GM19468 (cell line): Measurements from ENCODE around the gene CGB8.
"Not testable (repeated sequence)": the region's sequence is repeated elsewhere in the genome, so short reads cannot be mapped to it uniquely, and the experiment has no call there.

Experiments
- ATAC-seq: cut with Tn5 transposase; IDR thresholded peaks from one replicate; pipeline ENCODE4 v1.9.1; 2021; ENCODE audit warnings: mild to moderate bottlenecking, moderate library complexity, moderate number of reproducible peaks; ENCODE audit not compliant: unreplicated experiment; ENCODE audit errors: extremely low read depth

The CGB8 gene

DNA sequence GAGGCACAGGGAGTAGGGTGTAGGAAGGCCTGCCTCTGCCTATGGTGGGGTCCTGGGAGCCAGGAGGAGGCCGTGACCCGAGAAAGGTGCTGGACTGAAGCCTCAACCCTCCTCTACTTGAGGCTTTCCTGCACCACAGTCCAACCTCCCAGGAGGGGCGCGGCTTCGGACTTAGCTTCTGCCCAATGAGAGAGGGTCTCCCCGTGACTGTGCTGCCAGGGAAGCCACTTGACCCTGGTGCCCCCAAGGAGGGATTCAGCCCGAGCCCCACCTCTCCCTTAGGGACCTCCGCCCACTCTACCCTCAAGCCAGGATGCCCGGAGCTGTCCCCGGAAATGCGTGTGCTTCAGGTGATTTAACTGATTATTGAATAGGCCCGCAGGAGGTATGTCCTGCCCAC, at the start of gene CGB8:
TSS of gene CGB8 (minus strand) at position 101 of the 400 bp plus-strand sequence. CDS start 372 bp downstream, outside the sequence.
- ATAC-seq: not testable (repeated sequence)

DNA sequence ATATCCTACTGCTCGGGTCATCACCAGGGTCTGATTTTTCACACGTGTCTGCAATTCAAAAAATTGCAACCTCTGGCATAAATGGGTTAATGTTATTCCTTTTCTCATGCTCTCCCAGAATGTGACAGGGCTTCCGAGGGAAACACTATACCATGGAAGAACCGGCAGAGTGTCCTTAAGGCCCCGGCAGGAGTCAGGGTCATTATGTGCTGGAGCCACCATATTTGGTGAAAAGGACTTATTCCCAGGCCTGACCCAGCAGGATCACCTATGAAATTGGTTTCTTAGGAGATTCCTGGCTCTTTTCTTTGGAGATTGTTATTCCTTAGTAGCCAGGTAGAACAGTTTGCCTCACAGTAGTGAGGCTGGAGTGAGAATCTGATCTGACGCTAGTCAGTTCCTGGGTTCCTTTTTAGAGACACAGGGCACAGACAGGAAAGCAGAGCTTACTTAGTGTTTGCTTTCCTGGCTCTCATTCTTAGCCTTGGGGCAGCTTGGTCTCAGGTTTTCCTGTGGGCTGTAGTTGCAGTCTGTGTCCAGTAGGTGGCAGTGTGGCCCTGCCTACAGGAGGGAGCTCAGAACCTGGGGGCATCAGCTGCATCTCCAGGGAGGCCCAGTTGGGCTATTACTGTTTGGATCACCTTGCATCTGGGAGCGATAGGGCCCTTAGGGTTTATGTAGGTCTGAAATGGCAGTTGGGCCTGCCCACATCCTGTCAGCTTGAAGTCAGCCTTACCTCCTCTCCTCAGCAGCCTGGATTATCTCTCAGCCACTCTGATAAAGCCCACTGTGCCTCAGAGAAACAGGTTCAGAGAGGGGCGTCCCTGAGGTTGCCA, 48.8 kb upstream of the CGB8 start:
- no peak for ATAC-seq

DNA sequence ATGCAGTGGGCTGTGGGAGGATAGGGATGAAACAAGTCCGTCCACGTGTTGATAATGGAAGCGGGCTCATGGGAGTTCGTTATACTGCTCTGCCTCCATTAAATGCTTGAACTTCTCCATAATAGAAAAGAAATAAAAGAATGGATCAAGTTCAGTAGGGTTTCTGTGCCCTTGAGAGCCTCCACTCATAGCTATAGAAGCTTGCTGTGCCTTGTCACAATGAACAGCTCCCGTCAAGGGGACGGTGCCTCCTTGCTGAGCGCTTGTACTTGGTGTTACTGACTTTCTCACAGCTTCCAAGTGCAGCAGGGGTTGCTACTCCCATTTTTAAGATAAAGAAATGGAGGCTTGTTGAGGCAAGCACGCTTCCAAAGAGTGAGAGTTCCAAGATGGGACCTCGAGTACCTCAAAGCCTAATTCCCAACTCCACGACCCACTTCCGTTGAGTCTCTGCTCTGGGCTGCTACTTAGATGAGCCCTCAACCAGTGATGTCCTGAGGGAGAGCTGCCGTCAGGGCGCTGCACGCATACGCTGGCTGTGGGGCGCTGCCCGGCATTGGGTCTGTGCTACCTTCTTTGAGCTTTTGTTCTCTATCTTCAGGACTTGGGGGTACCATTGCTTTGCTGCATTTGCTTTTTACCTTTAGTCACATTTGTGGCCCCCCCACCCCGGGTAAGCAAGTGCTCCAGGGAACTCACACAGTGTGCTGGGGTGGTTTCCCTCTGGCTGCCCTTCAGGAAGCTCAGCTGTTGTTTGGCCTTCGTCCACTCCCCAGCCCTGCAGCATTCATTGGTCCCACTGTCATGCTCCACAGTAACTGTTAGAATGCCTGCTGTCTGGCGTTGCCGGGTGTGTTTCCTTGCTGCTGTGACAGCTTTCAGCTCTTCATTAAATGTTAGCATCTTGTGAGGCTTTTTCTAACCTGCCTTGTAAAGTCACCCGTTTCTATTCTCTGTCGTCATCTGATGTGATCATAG, 45.9 kb upstream of the CGB8 start:
- ATAC-seq: no peak

DNA sequence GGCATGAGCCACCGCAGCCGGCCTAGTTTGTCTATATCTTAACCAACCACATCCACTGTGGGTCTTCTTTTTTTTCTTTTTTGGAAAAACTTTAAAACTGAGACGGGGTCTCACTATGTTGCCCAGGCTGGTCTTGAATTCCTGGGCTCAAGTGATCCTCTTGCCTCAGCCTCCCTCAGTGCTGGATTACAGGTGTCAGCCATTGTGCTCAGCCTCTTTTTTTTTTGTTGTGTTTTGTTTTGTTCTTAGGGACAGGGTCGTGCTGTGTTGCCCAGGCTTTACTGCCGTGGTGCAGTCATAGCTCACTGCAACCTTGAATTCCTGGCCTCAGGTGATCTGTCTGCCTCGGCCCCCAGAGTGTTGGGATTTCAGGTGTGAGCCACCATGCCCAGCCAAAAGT, 43.8 kb upstream of the CGB8 start:
- ATAC-seq: no peak

DNA sequence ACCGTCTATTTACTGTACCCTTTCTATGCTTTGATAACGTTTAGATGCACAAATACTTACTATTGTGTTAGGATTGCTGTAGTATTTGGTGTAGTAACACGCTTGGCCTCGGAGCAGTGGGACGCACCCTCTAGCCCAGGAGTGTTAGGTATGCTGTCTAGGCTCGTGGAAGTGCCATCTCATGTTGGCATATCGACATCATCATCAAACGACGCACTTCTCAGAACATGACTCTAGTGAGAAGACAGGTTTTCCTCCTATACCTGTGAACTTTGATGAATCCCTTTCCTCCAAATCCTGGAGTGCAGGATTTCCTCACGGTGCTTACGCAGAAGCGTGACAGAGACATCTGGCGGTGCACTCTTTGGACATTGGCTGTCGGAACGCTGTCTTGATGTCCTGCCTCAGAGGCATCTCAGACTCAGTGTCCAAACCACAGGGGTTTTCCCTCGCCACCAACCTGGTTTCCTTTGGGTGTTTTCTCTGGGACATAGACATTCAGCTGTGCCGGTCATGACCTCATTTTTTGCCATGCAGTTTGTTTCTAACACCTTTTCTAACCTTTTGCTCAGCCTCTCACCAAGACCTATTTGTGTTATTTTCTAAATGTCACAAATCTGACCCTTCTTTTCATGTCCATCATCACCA, 42.6 kb upstream of the CGB8 start:
- ATAC-seq: no peak

DNA sequence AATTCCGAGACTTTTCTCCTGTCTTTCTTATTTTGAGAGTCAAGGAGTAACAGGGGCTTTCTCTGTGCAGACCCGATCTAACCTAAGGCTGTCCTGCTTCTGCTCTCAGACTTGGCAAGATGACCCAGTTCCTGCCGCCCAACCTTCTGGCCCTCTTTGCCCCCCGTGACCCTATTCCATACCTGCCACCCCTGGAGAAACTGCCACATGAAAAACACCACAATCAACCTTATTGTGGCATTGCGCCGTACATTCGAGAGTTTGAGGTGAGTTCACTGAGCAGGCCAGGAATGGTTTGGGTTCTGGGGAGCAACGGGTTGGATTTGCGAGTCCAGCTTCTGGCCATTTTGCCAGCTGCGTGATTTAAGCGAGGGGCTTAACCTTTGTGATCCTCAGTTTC, 37.4 kb upstream of the CGB8 start:
- no peak for ATAC-seq

DNA sequence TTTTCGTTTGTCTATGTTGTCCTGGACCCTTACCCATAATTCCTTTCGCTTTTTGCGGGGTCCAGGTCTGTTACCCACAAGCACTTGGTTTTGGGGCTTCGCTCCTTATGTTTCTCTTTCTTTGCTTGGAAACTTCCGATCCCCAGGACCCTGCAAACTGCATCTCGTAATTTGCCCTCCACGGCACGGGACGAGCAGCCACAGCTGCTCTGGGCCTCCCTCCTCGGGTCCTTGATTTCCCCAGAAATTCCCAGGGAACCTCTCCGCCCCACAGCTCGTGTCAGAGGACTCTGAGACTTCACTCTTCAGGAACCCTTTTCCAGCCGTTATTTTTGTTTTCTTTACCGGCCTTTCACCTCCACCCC, 36.9 kb upstream of the CGB8 start:
- no peak for ATAC-seq

DNA sequence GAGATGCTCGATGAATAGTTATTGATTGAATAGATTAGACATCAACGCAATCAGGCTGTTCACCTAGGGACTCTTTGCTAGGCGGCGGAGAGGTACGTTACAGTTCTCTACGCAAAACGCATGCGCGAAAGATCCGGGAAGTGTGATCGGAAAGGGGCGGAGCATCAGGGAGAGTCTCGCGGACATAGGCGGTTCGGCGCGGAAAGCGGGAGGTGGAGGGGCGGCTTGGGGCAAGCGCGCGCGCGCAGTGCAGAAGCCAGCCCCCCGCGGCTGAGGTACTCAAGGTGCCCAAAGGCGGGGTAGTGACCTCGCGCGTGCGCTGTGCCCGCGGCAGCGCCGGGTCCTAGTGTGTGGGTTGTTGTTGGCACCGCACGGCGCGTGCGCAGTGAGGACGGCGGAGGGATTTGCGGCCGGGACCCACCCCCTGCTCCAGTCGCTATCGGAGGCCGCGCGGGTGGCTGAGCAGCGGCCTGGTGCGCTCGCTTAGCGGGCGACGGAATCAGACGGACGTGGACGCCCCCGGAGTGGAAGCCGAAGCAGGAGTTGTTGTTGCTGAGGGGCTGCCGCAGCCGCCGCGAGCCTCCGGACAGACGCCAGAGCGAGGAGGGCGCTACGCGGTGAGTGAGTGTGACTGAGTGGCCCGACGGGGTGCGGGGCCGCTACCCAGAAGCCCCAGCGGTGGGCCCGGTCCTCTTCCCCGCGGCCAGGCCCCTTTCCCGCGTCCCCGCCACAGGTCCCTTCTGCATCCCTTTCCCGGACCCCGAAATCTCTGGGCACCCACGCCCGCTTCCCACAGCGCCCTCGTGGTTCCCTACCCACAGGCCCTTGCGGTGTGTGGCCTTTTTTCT, 36.3 kb upstream of the CGB8 start, which contains the start of gene SNRNP70:
TSS of gene SNRNP70 (plus strand) at position 432 of the 848 bp plus-strand sequence. CDS start 964 bp downstream, outside the sequence.
- peak; percentile 68 for ATAC-seq

DNA sequence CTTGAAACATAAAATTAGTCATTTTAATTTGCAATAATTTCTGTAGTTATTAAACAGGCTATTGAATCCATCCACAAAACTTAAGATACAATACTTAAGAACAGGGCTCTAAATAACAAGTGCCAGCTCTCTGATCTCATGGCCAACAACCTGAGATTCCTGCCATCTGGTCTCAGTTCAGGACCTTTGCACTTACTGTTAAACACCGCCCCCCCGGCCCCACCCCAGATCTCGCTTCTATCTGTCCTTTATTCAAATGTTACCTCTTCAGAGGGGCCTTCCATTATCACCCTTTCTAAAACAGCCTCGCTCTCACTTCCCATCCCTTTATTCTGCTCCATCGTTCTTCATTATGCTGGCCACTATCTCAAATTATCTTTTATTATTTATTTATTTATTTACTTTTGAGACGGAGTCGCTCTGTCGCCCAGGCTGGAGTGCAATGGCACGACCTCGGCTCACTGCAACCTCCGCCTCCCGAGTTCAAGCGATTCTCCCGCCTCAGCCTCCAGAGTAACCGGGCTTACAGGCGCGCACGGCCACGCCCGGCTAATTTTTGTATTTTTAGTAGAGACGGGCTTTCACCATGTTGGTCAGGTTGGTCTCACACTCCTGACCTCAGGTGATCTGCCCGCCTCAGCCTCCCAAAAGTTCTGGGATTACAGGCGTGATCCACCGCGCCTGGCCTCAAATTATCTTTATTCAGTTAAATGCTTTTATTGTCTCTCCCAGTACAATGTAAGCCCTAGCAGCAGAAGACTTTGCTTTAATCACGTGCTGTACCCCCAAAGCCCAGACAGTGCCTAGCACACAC, 35.5 kb upstream of the CGB8 start:
- no peak for ATAC-seq

DNA sequence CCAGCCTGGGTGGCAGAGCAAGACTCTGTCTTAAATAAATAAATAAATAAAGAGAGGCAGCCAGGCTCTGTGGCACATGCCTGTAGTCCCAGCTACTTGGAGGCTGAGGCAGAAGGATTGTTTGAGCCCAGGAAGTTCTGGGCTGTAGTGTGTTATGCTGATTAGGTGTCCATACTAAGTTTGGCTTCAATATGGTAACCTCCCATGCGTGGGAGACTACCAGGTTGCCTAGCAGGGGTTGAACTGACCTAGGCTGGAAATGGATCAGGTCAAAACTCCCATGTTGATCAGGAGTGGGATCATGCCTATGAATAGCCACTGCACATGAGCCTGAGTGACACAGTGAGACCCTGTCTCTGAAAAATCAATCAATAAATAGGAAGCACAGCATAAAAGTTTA, 32.4 kb upstream of the CGB8 start:
- ATAC-seq: no peak

DNA sequence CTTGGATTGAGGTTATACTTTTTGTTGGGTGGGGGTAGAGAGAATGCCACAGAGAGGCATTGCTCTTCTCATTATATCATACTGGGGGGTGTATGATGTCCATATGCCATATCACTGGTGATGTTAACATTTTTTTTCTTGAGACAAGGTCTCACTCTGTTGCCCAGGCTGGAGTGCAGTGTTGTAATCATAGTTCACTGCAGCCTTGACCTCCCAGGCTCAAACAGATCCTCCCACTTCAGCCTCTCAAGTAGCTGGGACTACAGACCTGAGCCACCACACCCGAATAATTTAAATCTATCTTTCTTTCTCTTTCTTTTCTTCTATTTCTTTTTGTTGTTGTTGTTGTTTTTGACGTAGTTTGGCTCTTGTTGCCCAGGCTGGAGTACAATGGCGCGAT, 31.5 kb upstream of the CGB8 start:
- ATAC-seq: no peak

DNA sequence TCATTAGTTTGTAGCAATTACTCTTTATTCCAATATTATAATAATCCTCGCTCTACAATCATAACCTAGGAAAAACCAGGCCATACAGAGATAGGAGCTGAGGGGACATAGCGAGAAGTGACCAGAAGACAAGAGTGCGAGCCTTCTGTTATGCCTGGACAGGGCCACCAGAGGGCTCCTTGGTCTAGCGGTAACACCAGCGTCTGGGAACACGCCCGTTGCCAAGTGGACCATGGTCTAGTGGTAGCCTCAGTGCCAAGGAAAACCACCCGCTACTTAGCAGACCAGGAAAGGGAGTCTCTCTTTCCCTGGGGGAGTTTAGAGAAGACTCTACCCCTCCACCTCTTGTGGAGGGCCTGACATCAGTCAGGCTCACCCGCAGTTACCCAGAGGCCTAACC, 26.0 kb upstream of the CGB8 start:
- ATAC-seq: not testable (repeated sequence)

DNA sequence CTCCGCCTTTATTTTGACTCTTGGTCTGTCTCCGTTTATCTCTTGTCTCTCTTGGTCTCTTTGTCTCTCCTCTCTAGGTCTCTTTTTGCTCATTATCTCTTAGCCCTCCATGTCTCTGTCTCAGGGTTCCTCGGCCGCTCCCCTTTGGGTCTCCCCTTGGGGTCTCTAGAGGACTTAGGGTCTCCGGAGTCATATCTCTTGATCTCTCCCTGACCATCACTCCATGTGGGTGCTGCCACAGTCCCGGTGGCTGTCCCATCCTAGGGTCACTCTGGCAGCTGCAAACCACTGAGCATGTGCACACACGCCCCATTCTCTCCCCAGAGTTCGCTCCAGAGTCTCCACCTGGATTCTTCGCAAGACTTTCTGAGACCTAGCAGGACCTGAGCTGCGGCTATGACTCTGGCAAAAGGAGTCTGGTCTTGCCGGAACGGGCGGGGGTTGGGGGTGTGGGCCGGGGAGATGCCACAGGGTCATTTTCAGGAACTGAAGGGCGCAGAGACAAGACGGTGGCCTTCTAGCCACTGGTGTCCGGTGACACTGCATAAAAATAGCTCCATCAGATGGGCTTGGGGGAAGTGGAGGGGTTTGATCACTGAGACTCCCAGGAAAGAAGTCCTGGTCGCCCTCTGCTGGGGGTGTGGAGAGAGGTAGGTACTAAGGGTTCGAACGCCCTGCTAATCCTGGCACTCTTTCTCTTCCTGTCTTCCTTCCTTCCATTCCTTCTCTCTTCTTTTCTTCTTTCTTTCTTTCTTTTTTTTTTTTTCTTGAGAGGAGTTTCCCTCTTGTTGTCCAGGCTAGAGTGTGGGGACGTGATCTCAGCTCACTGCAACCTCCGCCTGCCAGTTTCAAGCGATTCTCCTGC, 24.8 kb upstream of the CGB8 start:
- ATAC-seq: no peak

DNA sequence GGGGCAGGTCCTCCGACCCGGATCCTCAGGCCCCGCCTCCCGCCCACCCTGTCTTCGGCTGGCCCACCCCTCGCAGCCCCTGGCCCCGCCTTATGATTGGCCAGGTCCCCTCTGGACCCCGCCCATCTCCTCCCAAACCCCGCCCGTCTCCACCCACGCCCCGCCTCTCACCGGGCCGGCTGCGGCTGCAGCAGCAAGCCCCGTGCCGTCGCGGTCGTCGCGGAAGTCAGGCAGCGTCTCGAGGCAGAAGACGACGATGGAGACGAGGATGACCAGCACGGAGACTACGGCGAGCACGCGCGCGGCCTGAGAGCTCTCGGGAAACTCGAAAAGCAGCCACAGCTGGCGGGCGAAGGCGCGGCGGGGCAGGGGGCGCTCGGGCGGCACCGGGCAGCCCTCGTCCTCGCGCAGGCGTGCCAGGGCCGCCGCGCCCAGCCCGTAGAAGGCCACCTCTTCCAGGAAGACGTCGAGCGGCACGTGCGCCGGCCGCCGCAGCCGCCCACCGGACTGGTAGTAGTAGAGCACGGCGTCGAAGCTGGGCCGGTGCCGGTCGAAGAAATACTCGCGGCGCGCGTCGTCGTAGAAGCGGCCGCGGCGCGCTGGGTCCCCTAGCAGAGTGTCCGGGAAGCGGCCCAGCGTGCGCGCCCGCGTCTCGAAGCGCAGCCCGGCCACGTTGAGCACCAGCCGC, 23.1 kb upstream of the CGB8 start:
- no peak for ATAC-seq

DNA sequence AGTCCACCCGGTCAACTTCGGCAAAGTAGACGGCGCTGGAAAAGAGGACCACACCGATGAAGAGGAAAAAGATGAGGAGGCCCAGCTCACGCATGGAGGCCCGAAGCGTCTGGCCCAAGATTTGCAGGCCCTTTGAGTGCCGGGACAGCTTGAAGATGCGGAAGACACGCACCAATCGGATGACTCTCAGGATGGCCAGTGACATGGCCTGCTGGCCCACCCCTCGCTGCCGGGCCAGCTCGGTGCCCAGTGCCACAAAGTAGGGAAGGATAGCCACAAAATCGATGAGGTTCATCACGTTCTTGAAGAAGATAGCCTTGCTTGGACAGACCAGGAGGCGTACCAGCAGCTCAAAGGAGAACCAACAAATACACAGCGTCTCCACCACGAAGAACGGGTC, 21.5 kb upstream of the CGB8 start:
- ATAC-seq: no peak

DNA sequence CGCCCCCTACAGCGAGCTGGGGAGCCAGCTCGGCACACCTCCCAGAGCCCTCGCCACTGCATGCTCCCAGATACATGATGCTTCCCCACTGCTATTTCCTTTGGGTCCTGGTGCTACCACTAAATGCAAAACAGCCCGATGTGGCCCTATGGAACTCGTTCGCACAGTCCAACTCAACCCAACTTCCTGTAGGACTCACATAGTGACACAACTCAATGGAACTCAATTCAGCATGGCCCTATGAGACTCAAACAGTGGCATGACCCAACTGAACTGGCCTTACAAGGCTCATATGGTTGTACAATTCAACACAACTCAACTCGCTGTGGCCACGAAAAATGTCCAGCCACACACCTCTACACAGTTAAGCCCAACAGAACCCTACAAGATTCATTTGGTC, 20.1 kb upstream of the CGB8 start:
- ATAC-seq: no peak

DNA sequence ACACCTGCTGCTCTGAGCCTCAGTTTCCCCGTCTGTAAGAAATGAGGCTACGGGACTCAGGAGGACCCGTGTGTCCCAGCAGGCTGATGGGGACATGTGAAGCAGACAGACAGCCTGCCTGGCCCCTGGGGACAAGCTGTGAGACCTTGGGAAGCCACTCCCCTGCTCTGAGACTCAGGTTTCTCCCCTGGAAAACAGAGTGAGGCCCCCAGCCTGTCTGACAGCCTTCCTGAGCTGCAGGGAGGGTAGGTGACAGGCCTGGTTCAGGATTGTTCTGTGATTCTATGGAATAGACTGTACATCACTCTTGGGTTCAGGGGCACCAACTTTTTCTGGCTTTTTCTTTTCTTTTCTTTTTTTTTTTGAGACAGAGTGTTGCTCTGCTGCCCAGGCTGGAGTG, 18.6 kb upstream of the CGB8 start:
- ATAC-seq: no peak
